Lower leg skin (tissue), 3 donors: ENCODE data around the gene RNASE2.

Experiments
- CTCF ChIP-seq, 3 donors: fragments of 450-650 bp; IDR thresholded peaks; one replicate each; pipeline ENCODE4 v1.5.1; 2016; ENCODE audit warnings: antibody characterized with exemption in 3 of 3, mild to moderate bottlenecking in 3 of 3, moderate library complexity in 2 of 3
- POLR2A ChIP-seq, 2 donors: fragments of 450-650 bp; IDR thresholded peaks; one replicate each; pipeline ENCODE4 v1.6.1; 2016 to 2017; ENCODE audit warnings: antibody characterized with exemption in 2 of 2, mild to moderate bottlenecking in 1 of 2, moderate library complexity in 1 of 2

- TF ChIP-seq CTCF (IDR thresholded peaks at IDR 0.05) (no peak), POLR2A (IDR thresholded peaks at IDR 0.05) (no peak)
These were observed 34.7 kb downstream of the RNASE2 start, which contains the start of gene METTL17 for GRCh38 chr14:20989787-20990600.
